Keratinocyte (primary cell): ENCODE results near the gene WDR1. TPM values are rescaled to one million over a fixed set of nuclear protein-coding genes. Genes with fewer than 3 reads are reported as not detected.

Experiments
- DNase-seq: peaks from one replicate; pipeline ENCODE4 v3.0.0-alpha.2; 2011; ENCODE audit warnings: low read depth, missing footprints, low spot score
- FAIRE-seq: peaks from 2 replicates; lab custom pipeline; 2011; peaks lifted over from hg19 to GRCh38; lab: Jason Lieb, UNC
- H2AFZ ChIP-seq: 2 replicates; pipeline ENCODE4 v1.6.0; 2012; ENCODE audit warnings: low read length, control low read depth, inconsistent platforms; ENCODE audit not compliant: control insufficient read depth
- H3K27ac ChIP-seq: 2 replicates; pipeline ENCODE4 v1.5.1; 2011; ENCODE audit warnings: low read length; ENCODE audit not compliant: control insufficient read depth, insufficient read depth
- H3K27me3 ChIP-seq: 3 replicates; pipeline ENCODE4 v1.6.0; 2011; ENCODE audit warnings: low read length; ENCODE audit not compliant: control insufficient read depth, insufficient read depth; ENCODE audit errors: extremely low read depth
- H3K36me3 ChIP-seq, 2 experiments: 2 replicates in 1 of 2; 3 replicates in 1 of 2; pipeline ENCODE4 v1.5.1; 2011; ENCODE audit warnings: low read length in 2 of 2, mild to moderate bottlenecking in 1 of 2; ENCODE audit not compliant: control insufficient read depth in 2 of 2, insufficient read depth in 2 of 2; ENCODE audit errors: extremely low read depth in 1 of 2
- H3K4me1 ChIP-seq: 3 replicates; pipeline ENCODE4 v1.5.1; 2011; ENCODE audit warnings: low read length; ENCODE audit not compliant: control insufficient read depth, insufficient read depth; ENCODE audit errors: extremely low read depth
- H3K4me2 ChIP-seq: 3 replicates; pipeline ENCODE4 v1.6.0; 2011; ENCODE audit warnings: low read depth, low read length; ENCODE audit not compliant: control insufficient read depth, insufficient read depth; ENCODE audit errors: extremely low read depth
- H3K4me3 ChIP-seq, 3 experiments: fragments of 200-600 bp in 1 of 3; sonication (generic) in 1 of 3; 2 replicates in 2 of 3; 3 replicates in 1 of 3; pipeline ENCODE4 v1.5.1; 2011 to 2016; ENCODE audit warnings: low read length in 3 of 3, mild to moderate bottlenecking in 3 of 3, control low read depth in 2 of 3, inconsistent platforms in 1 of 3, low read depth in 1 of 3, mixed read lengths in 1 of 3, mixed run types in 1 of 3, moderate library complexity in 1 of 3; ENCODE audit not compliant: control insufficient read depth in 2 of 3, insufficient read depth in 2 of 3; ENCODE audit errors: extremely low read depth in 1 of 3
- H3K79me2 ChIP-seq: 2 replicates; pipeline ENCODE4 v1.6.0; 2012; ENCODE audit warnings: low read length; ENCODE audit not compliant: control insufficient read depth, insufficient read depth
- H3K9ac ChIP-seq: 3 replicates; pipeline ENCODE4 v1.6.0; 2011; ENCODE audit warnings: low read length; ENCODE audit not compliant: control insufficient read depth, insufficient read depth; ENCODE audit errors: extremely low read depth
- H3K9me1 ChIP-seq: 3 replicates; pipeline ENCODE4 v1.6.0; 2011; ENCODE audit warnings: low read length; ENCODE audit not compliant: control insufficient read depth, insufficient read depth; ENCODE audit errors: extremely low read depth
- H3K9me3 ChIP-seq: 2 replicates; pipeline ENCODE4 v1.5.1; 2012; ENCODE audit warnings: low read depth, low read length; ENCODE audit not compliant: control insufficient read depth
- H4K20me1 ChIP-seq: 3 replicates; pipeline ENCODE4 v1.6.0; 2011; ENCODE audit warnings: low read length; ENCODE audit not compliant: control insufficient read depth, insufficient read depth; ENCODE audit errors: extremely low read depth
- CTCF ChIP-seq, 3 experiments: IDR thresholded peaks in 1 of 3; conservative IDR thresholded peaks in 1 of 3; optimal IDR thresholded peaks in 1 of 3; 2 replicates in 2 of 3; 3 replicates in 1 of 3; pipeline versions ENCODE3 to v1.5.1; 2011; ENCODE audit warnings: low read length in 3 of 3, mild to moderate bottlenecking in 3 of 3, moderate library complexity in 2 of 3, control low read depth in 1 of 3, inconsistent platforms in 1 of 3; ENCODE audit not compliant: insufficient read depth in 2 of 3; ENCODE audit errors: extremely low read depth in 1 of 3
- EZH2 ChIP-seq: IDR thresholded peaks from one replicate; pipeline ENCODE4 v1.6.1; 2012; ENCODE audit warnings: inconsistent platforms, mild to moderate bottlenecking, low read length, moderate library complexity
- dilution Hi-C: fragments of 300-500 bp; cut with MboI; formaldehyde crosslinking; loops from one replicate; pipeline ENCODE4 v1.7.0; 2020; ENCODE audit warnings: low sequenced_read_pairs; ENCODE audit not compliant: extremely low pct_ligation_motif_present
- polyA plus RNA-seq, 5 experiments: library from polyadenylated mRNA; depleted of rRNA in 3 of 5; stranded (reverse) in 3 of 5; stranded (forward) in 1 of 5; unstranded in 1 of 5; fragments of >200 nt; gene quantifications; 1 replicate in 1 of 5; 2 replicates in 3 of 5; 3 replicates in 1 of 5; pipeline versions ENCODE4 v1.2.1 to v1.2.3, GENCODE V29; 2011 to 2012; ENCODE audit warnings: missing spikeins in 2 of 5, low read depth in 1 of 5, low replicate concordance in 1 of 5

Gene WDR1
- polyA plus RNA-seq, 1 donor (not counting 4 experiments of a cell fraction or from before 2014, with no cell fraction given) = 423 TPM

- no peaks in the 10 kb centered on the region for H4K20me1 ChIP-seq
- H3K4me1 ChIP-seq = no peaks in the 10 kb centered on the region
- no peak overlapping the region for H2AFZ ChIP-seq
- H3K27me3 ChIP-seq = no peaks in the 10 kb centered on the region
- H3K9ac ChIP-seq = no peak overlapping the region
- H3K27ac ChIP-seq = no peak overlapping the region
- TF ChIP-seq EZH2 (no peak), CTCF (optimal IDR thresholded peaks at IDR 0.05 in 1 of 3, IDR thresholded peaks at IDR 0.05 in 1 of 3, conservative IDR thresholded peaks at IDR 0.05 in 1 of 3; ENCODE audit: extremely low read depth in 1 of 3, insufficient read depth in 2 of 3, low read length in 3 of 3) (no peak)
- H3K9me3 ChIP-seq = no peaks in the 10 kb centered on the region
- H3K36me3 ChIP-seq = no peaks in the 10 kb centered on the region
- no peak for DNase-seq
- no peaks in the 10 kb centered on the region for H3K79me2 ChIP-seq
- dilution Hi-C loops = no loop called here
- no peak for FAIRE-seq
- H3K4me3 ChIP-seq = no peak overlapping the region
- no peak overlapping the region for H3K4me2 ChIP-seq
- H3K9me1 ChIP-seq = no peaks in the 10 kb centered on the region
These were observed 46.7 kb upstream of the WDR1 start for GRCh38 chr4:10163296-10163695.

- H3K4me2 ChIP-seq = no peak overlapping the region
- H3K9ac ChIP-seq = no peak overlapping the region
- no peaks in the 10 kb centered on the region for H3K4me1 ChIP-seq
- H2AFZ ChIP-seq = no peak overlapping the region
- H3K27ac ChIP-seq = no peak overlapping the region
- H3K79me2 ChIP-seq = no peaks in the 10 kb centered on the region
- H3K9me1 ChIP-seq = no peaks in the 10 kb centered on the region
- no peak overlapping the region for H3K4me3 ChIP-seq
- no peaks in the 10 kb centered on the region for H3K9me3 ChIP-seq
- no peaks in the 10 kb centered on the region for H4K20me1 ChIP-seq
- DNase-seq = no peak
- dilution Hi-C loops = no loop called here
- no peaks in the 10 kb centered on the region for H3K36me3 ChIP-seq
- H3K27me3 ChIP-seq = no peaks in the 10 kb centered on the region
- no peak for FAIRE-seq
- TF ChIP-seq CTCF (optimal IDR thresholded peaks at IDR 0.05 in 1 of 3, IDR thresholded peaks at IDR 0.05 in 1 of 3, conservative IDR thresholded peaks at IDR 0.05 in 1 of 3; ENCODE audit: extremely low read depth in 1 of 3, insufficient read depth in 2 of 3, low read length in 3 of 3) = no peak
- TF ChIP-seq EZH2 = no peak
These were observed 45.9 kb upstream of the WDR1 start for GRCh38 chr4:10162341-10163000.
